Progenitor cell of endocrine pancreas (in vitro differentiated cells): ENCODE data around the gene MRPL34. TPM values are rescaled to one million over a fixed set of nuclear protein-coding genes. Genes with fewer than 3 reads are reported as not detected.

Experiments
- DNase-seq: peaks from one replicate; pipeline ENCODE4 v3.0.0; 2021; ENCODE audit warnings: low spot score; ENCODE audit not compliant: unreplicated experiment
- H3K27ac Mint-ChIP-seq: 2 replicates; pipeline ENCODE4 v1.8.0; 2021; ENCODE audit warnings: mild to moderate bottlenecking, moderate library complexity, mixed read lengths
- H3K27me3 Mint-ChIP-seq: 2 replicates; pipeline ENCODE4 v1.8.0; 2021; ENCODE audit warnings: mixed read lengths
- H3K36me3 Mint-ChIP-seq: 2 replicates; pipeline ENCODE4 v1.8.0; 2022; ENCODE audit warnings: mixed read lengths; ENCODE audit not compliant: insufficient read depth
- H3K4me1 Mint-ChIP-seq: 2 replicates; pipeline ENCODE4 v1.8.0; 2021; ENCODE audit warnings: low read depth, mixed read lengths
- H3K4me3 Mint-ChIP-seq: 2 replicates; pipeline ENCODE4 v1.8.0; 2021; ENCODE audit warnings: low read depth, mild to moderate bottlenecking, moderate library complexity, mixed read lengths
- H3K9me3 Mint-ChIP-seq: 2 replicates; pipeline ENCODE4 v1.8.0; 2021; ENCODE audit warnings: low read depth, mixed read lengths
- total RNA-seq: library from RNA; stranded (reverse); gene quantifications from 2 replicates; pipeline ENCODE4 v1.2.1, GENCODE V29; 2021
- TF ChIP-seq, protein P1 (sequence below): fragments of 200-600 bp; sonication (generic); IDR thresholded peaks from one replicate; pipeline ENCODE4 v1.5.0; 2021; ENCODE audit warnings: antibody characterized with exemption, mild to moderate bottlenecking; ENCODE audit not compliant: unreplicated experiment

MRPL34 gene
- total RNA-seq, 1 donor from 2014 or later: 54.4 TPM

DNA sequence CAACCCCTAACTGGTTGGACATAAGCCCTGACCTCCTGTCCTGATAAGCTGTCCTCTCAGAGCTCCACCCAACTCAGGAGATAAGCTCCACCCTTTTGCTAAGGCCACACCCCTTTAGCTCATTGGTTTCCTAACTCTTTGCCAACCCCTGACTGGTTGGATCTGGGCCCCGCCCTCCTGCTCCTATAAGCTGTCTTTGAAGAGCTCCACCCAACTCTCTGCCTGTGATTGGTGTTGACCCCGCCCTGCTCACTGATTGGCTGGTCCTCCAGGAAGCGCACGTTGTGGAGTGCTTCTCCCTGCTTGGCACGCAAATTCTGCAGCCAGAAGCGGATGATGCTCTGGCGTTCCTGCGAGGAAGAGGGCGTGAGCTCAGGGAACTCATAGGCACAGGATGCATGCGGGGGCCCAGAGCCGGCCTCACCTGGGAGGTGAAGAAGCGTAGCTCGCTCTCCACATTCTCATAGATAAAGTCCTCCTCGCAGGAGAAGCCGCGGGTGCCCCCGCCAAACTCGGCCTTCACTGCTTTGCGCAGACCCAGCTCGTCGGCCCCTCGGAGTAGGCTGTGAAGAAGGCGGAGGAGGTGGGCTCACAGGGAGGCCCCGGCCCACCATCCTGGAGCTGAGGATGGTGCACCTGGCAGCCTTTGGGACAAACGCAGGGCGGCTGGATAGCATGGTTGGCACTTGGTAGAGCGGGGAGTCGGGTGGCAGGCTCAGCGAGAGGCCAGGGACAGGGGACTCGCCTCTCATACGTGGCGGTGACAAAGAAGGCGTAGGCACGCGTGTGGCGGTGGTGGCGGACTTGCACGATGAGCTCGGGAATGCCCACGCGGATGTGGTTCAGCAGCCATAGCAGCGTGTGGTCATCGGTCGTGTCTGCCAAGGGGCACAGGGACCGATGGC is 27.3 kb downstream of the MRPL34 start:
- Mint-ChIP-seq H3K9me3 (no peaks in the 10 kb centered on the region), H3K4me3 (peak overlapping the region; percentile 49), H3K4me1 (peaks cover 7% of the 10 kb centered on the region), H3K27me3 (peaks cover 12% of the 10 kb centered on the region), H3K36me3 (peaks cover 16% of the 10 kb centered on the region), H3K27ac (no peak overlapping the region)
- TF ChIP-seq, protein P1, sequence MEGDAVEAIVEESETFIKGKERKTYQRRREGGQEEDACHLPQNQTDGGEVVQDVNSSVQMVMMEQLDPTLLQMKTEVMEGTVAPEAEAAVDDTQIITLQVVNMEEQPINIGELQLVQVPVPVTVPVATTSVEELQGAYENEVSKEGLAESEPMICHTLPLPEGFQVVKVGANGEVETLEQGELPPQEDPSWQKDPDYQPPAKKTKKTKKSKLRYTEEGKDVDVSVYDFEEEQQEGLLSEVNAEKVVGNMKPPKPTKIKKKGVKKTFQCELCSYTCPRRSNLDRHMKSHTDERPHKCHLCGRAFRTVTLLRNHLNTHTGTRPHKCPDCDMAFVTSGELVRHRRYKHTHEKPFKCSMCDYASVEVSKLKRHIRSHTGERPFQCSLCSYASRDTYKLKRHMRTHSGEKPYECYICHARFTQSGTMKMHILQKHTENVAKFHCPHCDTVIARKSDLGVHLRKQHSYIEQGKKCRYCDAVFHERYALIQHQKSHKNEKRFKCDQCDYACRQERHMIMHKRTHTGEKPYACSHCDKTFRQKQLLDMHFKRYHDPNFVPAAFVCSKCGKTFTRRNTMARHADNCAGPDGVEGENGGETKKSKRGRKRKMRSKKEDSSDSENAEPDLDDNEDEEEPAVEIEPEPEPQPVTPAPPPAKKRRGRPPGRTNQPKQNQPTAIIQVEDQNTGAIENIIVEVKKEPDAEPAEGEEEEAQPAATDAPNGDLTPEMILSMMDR: no peak
- no peak for DNase-seq

DNA sequence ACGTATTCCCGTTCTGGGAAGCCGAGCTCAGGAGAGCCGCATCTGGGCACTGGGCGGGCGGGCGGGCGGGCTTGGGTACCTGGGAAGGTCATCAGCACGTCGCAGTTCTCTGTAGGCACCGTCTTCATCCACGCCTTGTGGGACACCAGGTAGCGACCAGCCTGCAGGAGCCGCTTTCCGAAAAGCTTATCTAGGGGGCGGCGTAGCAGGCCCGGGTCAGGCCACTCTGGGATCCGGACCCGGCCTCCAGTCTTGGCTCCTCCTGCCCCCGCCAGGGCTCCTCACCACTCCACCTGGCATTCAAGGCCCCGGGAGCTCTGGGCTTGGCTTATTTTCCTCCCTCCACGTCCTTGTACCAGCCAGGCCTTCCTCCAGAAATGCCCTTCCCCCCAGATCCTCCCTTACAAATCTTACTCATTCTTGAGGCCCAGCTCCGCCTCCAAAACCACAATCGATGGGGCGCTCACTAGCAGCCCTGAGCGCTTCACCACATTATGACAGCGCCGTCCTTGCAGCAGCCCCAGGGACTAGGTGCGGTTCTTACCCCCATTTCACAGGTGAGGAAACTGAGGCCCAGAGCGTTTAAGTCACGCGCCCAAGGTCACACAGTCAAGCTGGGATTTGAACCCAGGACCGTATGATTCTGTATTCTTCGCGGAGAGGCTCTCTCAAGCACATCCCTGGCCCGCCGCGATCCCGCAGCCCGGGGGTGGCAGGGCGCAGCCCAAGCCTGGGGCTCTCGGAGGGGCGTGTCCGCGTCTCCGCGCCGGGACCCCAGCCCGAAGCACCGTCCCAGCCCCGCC is 28.1 kb downstream of the MRPL34 start:
- TF ChIP-seq, protein P1: no peak
- H3K4me3 Mint-ChIP-seq: peak overlapping the region; percentile 79
- no peak overlapping the region for H3K27ac Mint-ChIP-seq
- peaks cover 16% of the 10 kb centered on the region for H3K36me3 Mint-ChIP-seq
- peaks cover 12% of the 10 kb centered on the region for H3K27me3 Mint-ChIP-seq
- H3K4me1 Mint-ChIP-seq: peaks cover 9% of the 10 kb centered on the region
- DNase-seq: no peak
- H3K9me3 Mint-ChIP-seq: no peaks in the 10 kb centered on the region

DNA sequence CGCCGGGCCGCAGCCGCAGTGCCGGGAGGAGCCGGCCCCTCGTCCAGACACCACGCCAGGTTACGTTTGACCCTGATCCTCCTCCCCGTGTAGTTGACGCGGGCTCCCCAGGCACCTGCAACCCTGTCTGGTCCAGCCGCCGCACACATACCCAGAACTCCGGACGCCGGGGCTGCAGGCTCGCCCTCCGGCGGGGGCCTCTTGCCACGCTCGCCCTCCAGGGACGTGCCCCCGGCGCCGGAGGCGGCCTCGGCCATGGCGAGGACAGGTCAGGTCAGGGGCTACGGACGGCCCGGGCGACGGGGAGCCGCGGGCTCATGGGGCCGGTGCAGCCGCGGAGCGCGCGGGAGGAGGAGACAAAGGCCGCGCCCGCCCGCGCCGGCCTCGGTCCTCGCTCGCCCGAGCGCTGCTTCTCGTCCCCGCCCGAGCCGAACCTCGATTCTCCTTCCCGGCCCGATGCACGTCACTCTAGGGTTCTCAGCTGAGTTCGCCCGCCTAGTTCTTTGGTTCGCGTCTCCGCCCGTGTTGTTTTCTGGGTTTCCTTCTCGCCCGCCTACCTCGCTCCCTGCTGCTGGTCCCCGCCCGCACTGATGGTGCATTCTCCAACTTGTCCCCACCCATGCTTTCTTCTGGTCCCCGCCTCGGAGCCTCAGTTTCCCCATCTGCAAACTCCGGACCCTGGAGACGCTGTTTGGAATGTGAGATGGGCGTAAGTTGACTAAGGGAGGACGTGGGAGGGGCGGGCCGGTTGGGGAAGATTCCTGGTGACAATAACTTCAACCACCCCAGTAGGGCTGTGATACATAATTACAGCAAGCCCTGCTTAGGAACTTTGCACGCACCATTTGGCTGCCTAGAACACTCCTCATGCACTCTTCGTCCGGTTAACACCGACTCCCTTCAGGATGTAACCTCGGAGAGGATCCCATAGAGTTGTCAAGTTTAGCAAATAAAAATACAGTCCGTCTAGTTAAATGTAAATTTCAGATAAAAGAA is 29.0 kb downstream of the MRPL34 start, which contains the start of gene ANO8:
ANO8 (minus strand) TSS at position 442 of the 996 bp plus-strand sequence; CDS start at position 257, 185 bp downstream.
- TF ChIP-seq, protein P1: no peak
- peak within 1 kb of the TSS; percentile 93 for H3K27ac Mint-ChIP-seq
- no peaks in the 10 kb centered on the region for H3K9me3 Mint-ChIP-seq
- DNase-seq: peak; percentile 81
- peaks cover 17% of the 10 kb centered on the region for H3K36me3 Mint-ChIP-seq
- peak within 1 kb of the TSS; percentile 79 for H3K4me3 Mint-ChIP-seq
- peaks cover 9% of the 10 kb centered on the region for H3K4me1 Mint-ChIP-seq
- H3K27me3 Mint-ChIP-seq: peaks cover 10% of the 10 kb centered on the region

DNA sequence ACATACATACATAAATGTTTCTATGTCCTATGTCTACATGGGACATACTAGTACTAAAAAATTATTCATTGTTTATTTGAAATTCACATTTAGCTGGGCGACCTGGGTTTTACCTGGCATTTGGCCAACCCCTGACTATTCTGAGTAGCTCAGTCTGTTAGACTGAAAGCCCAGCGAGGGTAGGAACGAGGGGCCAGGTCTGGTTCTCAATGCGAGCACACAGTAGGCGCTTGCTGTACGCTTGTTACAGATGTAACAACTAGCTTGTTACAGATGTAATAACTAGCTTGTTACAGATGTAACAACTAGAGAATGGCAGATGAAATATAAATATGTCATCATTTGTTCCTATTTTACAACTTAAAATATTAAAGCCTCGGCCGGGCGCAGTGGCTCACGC is 29.9 kb downstream of the MRPL34 start:
- H3K27me3 Mint-ChIP-seq: peaks cover 4% of the 10 kb centered on the region
- H3K4me3 Mint-ChIP-seq: peak overlapping the region; percentile 73

More for the DNA sequence above, 29.9 kb downstream of the MRPL34 start:
- H3K4me1 Mint-ChIP-seq: peaks cover 9% of the 10 kb centered on the region
- H3K9me3 Mint-ChIP-seq: no peaks in the 10 kb centered on the region
- no peak for DNase-seq
- H3K36me3 Mint-ChIP-seq: peaks cover 15% of the 10 kb centered on the region
- no peak overlapping the region for H3K27ac Mint-ChIP-seq
- TF ChIP-seq, protein P1: no peak
